ENCODE data around the gene C2orf74. TPM values are rescaled to one million over a fixed set of nuclear protein-coding genes. Genes with fewer than 3 reads are reported as not detected.

C2orf74 gene
- total RNA-seq: 6.3 and 11.8 TPM in 2 replicates

GRCh38 chr2:61161888-61162287 is at the start of gene C2orf74:
Gene C2orf74, plus strand, starts transcription at chr2:61162188. Its CDS starts 327 bp downstream, at chr2:61162515.

Other genes starting within 250 kb of the C2orf74 start
- gene PEX13, start 144.5 kb upstream of the C2orf74 start, total RNA-seq: 23.8 and 40.3 TPM in 2 replicates
- gene PUS10, start 143.9 kb upstream of the C2orf74 start, total RNA-seq: 5.7 and 11.5 TPM in 2 replicates
- 18.9 and 30.6 TPM in 2 replicates for gene SANBR, start 96.3 kb upstream of the C2orf74 start, total RNA-seq